ENCODE results near the gene FBXL16.

DNA sequence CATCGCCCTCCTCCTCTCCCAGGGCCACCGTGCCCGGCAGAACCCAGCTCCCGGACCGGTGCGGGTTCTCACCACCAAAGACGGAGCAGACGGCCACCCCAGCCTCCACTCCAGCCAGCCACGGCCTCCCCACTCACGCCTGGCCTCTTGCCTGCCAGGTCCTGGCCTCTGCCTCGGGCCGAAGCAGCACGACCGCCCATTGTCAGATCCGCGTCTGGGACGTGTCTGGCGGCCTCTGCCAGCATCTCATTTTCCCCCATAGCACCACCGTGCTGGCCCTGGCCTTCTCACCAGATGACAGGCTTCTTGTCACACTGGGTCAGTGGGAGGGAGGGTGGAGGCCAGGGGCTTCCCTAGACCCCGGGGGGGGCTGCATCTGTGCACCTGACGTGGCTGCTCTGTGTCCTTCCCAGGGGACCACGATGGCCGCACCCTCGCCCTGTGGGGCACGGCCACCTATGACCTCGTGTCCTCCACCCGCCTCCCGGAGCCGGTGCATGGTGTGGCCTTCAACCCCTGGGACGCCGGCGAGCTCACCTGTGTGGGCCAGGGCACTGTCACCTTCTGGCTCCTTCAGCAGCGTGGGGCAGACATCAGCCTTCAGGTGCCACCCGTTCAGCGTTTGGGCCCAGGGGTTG lies 44.3 kb downstream of the FBXL16 start:
- TF ChIP-seq CTCF (optimal IDR thresholded peaks at IDR 0.05 in 1 of 3, IDR thresholded peaks at IDR 0.05 in 1 of 3, conservative IDR thresholded peaks at IDR 0.05 in 1 of 3; ENCODE audit: extremely low read depth in 1 of 3, insufficient read depth in 2 of 3, low read length in 3 of 3) (no peak), EZH2 (IDR thresholded peaks at IDR 0.05; ENCODE audit: low read length) (no peak)

Measured in keratinocyte (primary cell).